Measurements from ENCODE around the gene ZC3HAV1.

GRCh38 chr7:139004321-139005090 lies 105.0 kb downstream of the ZC3HAV1 start:
- no peak for TF ChIP-seq TCF4 (CRISPR knock-in tag; IDR thresholded peaks at IDR 0.05; ENCODE audit: borderline replicate concordance)
- TF ChIP-seq PATZ1 (CRISPR knock-in tag; IDR thresholded peaks at IDR 0.05; ENCODE audit: borderline replicate concordance) = no peak
- no peak for TF ChIP-seq TSHZ2 (CRISPR knock-in tag; IDR thresholded peaks at IDR 0.05)
- no peak for TF ChIP-seq ZNF565 (CRISPR knock-in tag; conservative IDR thresholded peaks at IDR 0.05; ENCODE audit: low read depth)
- TF ChIP-seq RARB (CRISPR knock-in tag; IDR thresholded peaks at IDR 0.05) = no peak
- no peak for TF ChIP-seq ZNF8 (CRISPR knock-in tag; IDR thresholded peaks at IDR 0.05)
- no peak for TF ChIP-seq CSRNP3 (CRISPR knock-in tag; IDR thresholded peaks at IDR 0.05)
- no peak for TF ChIP-seq CREB5 (CRISPR knock-in tag; IDR thresholded peaks at IDR 0.05; ENCODE audit: low read depth)
- TF ChIP-seq TOX (CRISPR knock-in tag; IDR thresholded peaks at IDR 0.05; ENCODE audit: borderline replicate concordance) = no peak
- TF ChIP-seq POU6F1 (CRISPR knock-in tag; IDR thresholded peaks at IDR 0.05; ENCODE audit: borderline replicate concordance, low read depth) = no peak
- TF ChIP-seq ZFP3 (CRISPR knock-in tag; IDR thresholded peaks at IDR 0.05) = no peak
- no peak for TF ChIP-seq ZC3H10 (CRISPR knock-in tag; IDR thresholded peaks at IDR 0.05)
- no peak for TF ChIP-seq ARNTL (CRISPR knock-in tag; IDR thresholded peaks at IDR 0.05; ENCODE audit: borderline replicate concordance, low read depth)
- TF ChIP-seq BACH2 (CRISPR knock-in tag; IDR thresholded peaks at IDR 0.05; ENCODE audit: borderline replicate concordance) = no peak

Data from SK-N-SH treated with all-trans-retinoic acid at 6 μM for 48 hours (cell line).